NCI-H2227 (cell line): Measurements from ENCODE around the gene PIK3R5.

Experiments
- DNase-seq: peaks from one replicate; lab custom pipeline; 2025; ENCODE audit not compliant: unreplicated experiment; lab: John Stamatoyannopoulos, UW

PIK3R5 gene

GRCh38 chr17:8881606-8882005 is 83.9 kb downstream of the PIK3R5 start:
- DNase-seq: no peak

GRCh38 chr17:8880466-8880865 is 85.0 kb downstream of the PIK3R5 start:
- DNase-seq: no peak

GRCh38 chr17:8879410-8879809 is 86.1 kb downstream of the PIK3R5 start:
- DNase-seq: no peak

- DNase-seq: no peak
Measured at GRCh38 chr17:8877984-8878383, 87.5 kb downstream of the PIK3R5 start.

GRCh38 chr17:8875957-8876356 is 89.5 kb downstream of the PIK3R5 start:
- no peak for DNase-seq

- DNase-seq: no peak
Measured at GRCh38 chr17:8875436-8875835, 90.1 kb downstream of the PIK3R5 start.

- DNase-seq: no peak
Measured at GRCh38 chr17:8873801-8874715, 91.4 kb downstream of the PIK3R5 start.

GRCh38 chr17:8872705-8873435 is 92.6 kb downstream of the PIK3R5 start:
- DNase-seq: no peak

- DNase-seq: no peak
Measured at GRCh38 chr17:8872036-8872704, 93.3 kb downstream of the PIK3R5 start.

GRCh38 chr17:8871081-8871581 is 94.4 kb downstream of the PIK3R5 start:
- DNase-seq: no peak

- no peak for DNase-seq
Measured at GRCh38 chr17:8870406-8871040, 95.0 kb downstream of the PIK3R5 start.

GRCh38 chr17:8869114-8869815 is 96.2 kb downstream of the PIK3R5 start:
- no peak for DNase-seq

- DNase-seq: no peak
Measured at GRCh38 chr17:8868529-8868951, 97.0 kb downstream of the PIK3R5 start.

GRCh38 chr17:8868092-8868491 is 97.4 kb downstream of the PIK3R5 start:
- DNase-seq: no peak

- no peak for DNase-seq
Measured at GRCh38 chr17:8867361-8867981, 98.0 kb downstream of the PIK3R5 start, which contains the start of gene PIK3R6. TSS of gene PIK3R6 (minus strand) at chr17:8867674. CDS start at chr17:8849794, 17,880 bp downstream.

- DNase-seq: no peak
Measured at GRCh38 chr17:8865811-8866210, 99.7 kb downstream of the PIK3R5 start.

GRCh38 chr17:8865385-8865784 is 100.1 kb downstream of the PIK3R5 start:
- no peak for DNase-seq

GRCh38 chr17:8862213-8863056 is 103.1 kb downstream of the PIK3R5 start:
- DNase-seq: no peak
